HepG2 (cell line): ENCODE data around the gene PIK3CB. TPM values are rescaled to one million over a fixed set of nuclear protein-coding genes. Genes with fewer than 3 reads are reported as not detected.

Source experiments
- ATAC-seq: fragments of 200-7000 bp; cut with Tn5 transposase; 3 replicates; pipeline ENCODE4 v1.9.1; 2020; ENCODE audit warnings: mild to moderate bottlenecking, moderate library complexity
- BruUV-seq: library from RNA; stranded (reverse); fragments of 400-500 nt; replicated peaks from 2 replicates; lab custom pipeline; 2021; lab: Mats Ljungman, UMichigan
- CTCF ChIA-PET: fragments of 300-600 bp; formaldehyde crosslinking; extraction: SDS; loops from one replicate; lab custom pipeline; 2021; ENCODE audit warnings: low total read pairs, inconsistent platforms, low intra/inter-chr PET ratio; lab: Yijun Ruan, JAX
- POLR2A ChIA-PET: fragments of 350-600 bp; sonication (Branson Sonifier 250); formaldehyde crosslinking; loops from one replicate; lab custom pipeline; 2020; ENCODE audit warnings: antibody characterized with exemption, inconsistent platforms; lab: Yijun Ruan, JAX
- DNase-seq: peaks from one replicate; pipeline ENCODE4 v3.0.0-alpha.2; 2015; ENCODE audit warnings: low spot score
- FAIRE-seq: peaks from 3 replicates; lab custom pipeline; 2011; peaks lifted over from hg19 to GRCh38; lab: Jason Lieb, UNC
- H2AFZ ChIP-seq: one replicate; pipeline ENCODE4 v1.6.1; 2011; ENCODE audit warnings: low read length, inconsistent platforms
- H3K27ac ChIP-seq: fragments of 300-600 bp; 3 replicates; pipeline ENCODE4 v1.8.0; 2011; ENCODE audit warnings: mixed run types, mild to moderate bottlenecking, mixed read lengths, low read length, inconsistent platforms; ENCODE audit not compliant: insufficient read depth; ENCODE audit errors: extremely low read length
- H3K27me3 ChIP-seq, 2 experiments: fragments of 200-600 bp in 1 of 2; 2 replicates in 1 of 2; 3 replicates in 1 of 2; pipeline versions ENCODE4 v1.6.0 to v1.8.0; 2011; ENCODE audit warnings: low read length in 2 of 2, mild to moderate bottlenecking in 2 of 2, moderate library complexity in 2 of 2, inconsistent platforms in 1 of 2; ENCODE audit not compliant: insufficient read depth in 2 of 2, control insufficient read depth in 1 of 2
- H3K36me3 ChIP-seq, 2 experiments: fragments of 200-600 bp in 1 of 2; replicated peaks in 1 of 2; 2 replicates in 1 of 2; 3 replicates in 1 of 2; pipeline versions ENCODE4 v1.5.1 to v1.8.0; 2011; ENCODE audit warnings: low read length in 2 of 2, inconsistent platforms in 1 of 2; ENCODE audit not compliant: insufficient read depth in 2 of 2, control insufficient read depth in 1 of 2
- H3K4me1 ChIP-seq: 2 replicates; pipeline ENCODE4 v1.5.1; 2012; ENCODE audit warnings: low read length, inconsistent platforms; ENCODE audit not compliant: insufficient read depth
- H3K4me2 ChIP-seq: 2 replicates; pipeline ENCODE4 v1.6.0; 2011; ENCODE audit warnings: low read depth, low read length, inconsistent platforms
- H3K4me3 ChIP-seq, 3 experiments: fragments of 200-600 bp in 1 of 3; sonication (generic), shearing (Covaris generic) in 1 of 3; replicated peaks in 1 of 3; 2 replicates each; pipeline ENCODE4 v1.5.1; 2011 to 2016; ENCODE audit warnings: low read length in 3 of 3, inconsistent platforms in 2 of 3, low read depth in 2 of 3, mild to moderate bottlenecking in 2 of 3, control low read depth in 1 of 3, mixed read lengths in 1 of 3; ENCODE audit not compliant: insufficient read depth in 1 of 3
- H3K79me2 ChIP-seq: one replicate; pipeline ENCODE4 v1.6.1; 2011; ENCODE audit warnings: low read length, inconsistent platforms; ENCODE audit not compliant: insufficient read depth
- H3K9ac ChIP-seq: 2 replicates; pipeline ENCODE4 v1.6.0; 2011; ENCODE audit warnings: mild to moderate bottlenecking, low read depth, low read length, inconsistent platforms; ENCODE audit not compliant: insufficient read depth
- H3K9me3 ChIP-seq: 2 replicates; pipeline ENCODE4 v1.5.1; 2012; ENCODE audit warnings: mild to moderate bottlenecking, low read length
- H4K20me1 ChIP-seq: 2 replicates; pipeline ENCODE4 v1.6.0; 2011; ENCODE audit warnings: inconsistent platforms, mild to moderate bottlenecking, low read length, moderate library complexity; ENCODE audit not compliant: insufficient read depth
- CHCHD3 ChIP-seq: sonication (generic); formaldehyde crosslinking; IDR thresholded peaks from 2 replicates; pipeline ENCODE4 v1.8.0; 2022; ENCODE audit warnings: mild to moderate bottlenecking, missing genetic modification reagents, moderate library complexity
- HNF4G ChIP-seq, 2 experiments: sonication (generic) in 1 of 2; formaldehyde crosslinking in 1 of 2; IDR thresholded peaks; 2 replicates each; pipeline versions ENCODE4 v1.4.0 to v1.6.1; 2011 to 2020; ENCODE audit warnings: borderline replicate concordance in 2 of 2, low read depth in 2 of 2, mild to moderate bottlenecking in 2 of 2, low read length in 1 of 2, missing genetic modification reagents in 1 of 2, moderate library complexity in 1 of 2
- HOXA5 ChIP-seq: sonication (generic); formaldehyde crosslinking; IDR thresholded peaks from 2 replicates; pipeline ENCODE4 v1.4.0; 2020; ENCODE audit warnings: missing genetic modification reagents
- MIER2 ChIP-seq: IDR thresholded peaks from 2 replicates; pipeline ENCODE4 v1.6.1; 2016; ENCODE audit warnings: missing biosample characterization, missing genetic modification reagents
- RBAK ChIP-seq: sonication (generic); formaldehyde crosslinking; IDR thresholded peaks from 2 replicates; pipeline ENCODE4 v1.5.1; 2020; ENCODE audit warnings: mild to moderate bottlenecking, missing genetic modification reagents
- XBP1 ChIP-seq: sonication (generic); formaldehyde crosslinking; IDR thresholded peaks from 2 replicates; pipeline ENCODE4 v1.5.0; 2020; ENCODE audit warnings: missing genetic modification reagents
- YEATS2 ChIP-seq: sonication (generic); formaldehyde crosslinking; IDR thresholded peaks from 2 replicates; pipeline ENCODE4 v1.4.0; 2020; ENCODE audit warnings: missing genetic modification reagents, borderline replicate concordance
- ZNF292 ChIP-seq: sonication (generic); formaldehyde crosslinking; IDR thresholded peaks from 2 replicates; pipeline ENCODE4 v1.8.1; 2022; ENCODE audit warnings: mild to moderate bottlenecking, low read depth, missing genetic modification reagents, borderline replicate concordance
- ZNF563 ChIP-seq: sonication (generic); formaldehyde crosslinking; IDR thresholded peaks from 2 replicates; pipeline ENCODE4 v1.8.0; 2022; ENCODE audit warnings: mild to moderate bottlenecking, moderate library complexity, missing genetic modification reagents
- ZNF589 ChIP-seq: sonication (generic); formaldehyde crosslinking; conservative IDR thresholded peaks from 2 replicates; pipeline ENCODE4 v1.8.0; 2022; ENCODE audit warnings: mild to moderate bottlenecking, moderate library complexity, missing genetic modification reagents
- WGBS: methylation state at CpG from one replicate; pipeline ENCODE4 v1.1.6; 2017; ENCODE audit warnings: low lambda C conversion rate; 5-methylcytosine and 5-hydroxymethylcytosine counted together
- in situ Hi-C: cut with HindIII; loops from 2 replicates; pipeline ENCODE4 v1.10.0; 2017; ENCODE audit warnings: low pct_unique_long_range_greater_than_20kb; ENCODE audit not compliant: extremely low pct_ligation_motif_present
- intact Hi-C: fragments of 100-400 bp; cut with micrococcal nuclease; formaldehyde crosslinking; loops from one replicate; pipeline ENCODE4 v1.10.0; 2022; ENCODE audit not compliant: unreplicated experiment
- polyA plus RNA-seq, 8 experiments: library from polyadenylated mRNA; depleted of rRNA in 3 of 8; stranded (reverse) in 7 of 8; unstranded in 1 of 8; fragments of >200 nt; fragmentation: Illumina TruSeq in 4 of 8; extraction: Trizol in 4 of 8; gene quantifications; 2 replicates each; pipeline versions ENCODE4 v1.2.1 to v1.2.3, GENCODE V29; 2011 to 2016; ENCODE audit warnings: low read depth in 4 of 8, missing spikeins in 1 of 8, mixed read lengths in 1 of 8; ENCODE audit not compliant: insufficient read depth in 1 of 8
- total RNA-seq, 5 experiments: library from RNA; depleted of rRNA; stranded (reverse); fragments of >200 nt; fragmentation: Illumina TruSeq; extraction: Trizol; gene quantifications; 2 replicates each; pipeline ENCODE4 v1.2.3, GENCODE V29; 2016; ENCODE audit warnings: low read depth in 1 of 5
- TF ChIP-seq, protein P1 (sequence below): sonication (generic); formaldehyde crosslinking; IDR thresholded peaks from 2 replicates; pipeline ENCODE4 v1.5.1; 2020; ENCODE audit warnings: mild to moderate bottlenecking, missing genetic modification reagents, moderate library complexity
- TF ChIP-seq, protein P2 (sequence below), 2 experiments: IDR thresholded peaks; 2 replicates each; pipeline ENCODE4 v1.6.1; 2011 to 2012; ENCODE audit warnings: low read length in 2 of 2, borderline replicate concordance in 1 of 2, low read depth in 1 of 2, mild to moderate bottlenecking in 1 of 2, moderate library complexity in 1 of 2
- TF ChIP-seq, protein P3 (sequence below): sonication (generic); formaldehyde crosslinking; IDR thresholded peaks from 2 replicates; pipeline ENCODE4 v1.4.0; 2020; ENCODE audit warnings: missing genetic modification reagents

The PIK3CB gene
- total and polyA plus RNA-seq, 2 of the 13 experiments (the other 11 are each of a cell fraction or from before 2014, with no cell fraction given): 6.6 to 18.7 TPM

DNA sequence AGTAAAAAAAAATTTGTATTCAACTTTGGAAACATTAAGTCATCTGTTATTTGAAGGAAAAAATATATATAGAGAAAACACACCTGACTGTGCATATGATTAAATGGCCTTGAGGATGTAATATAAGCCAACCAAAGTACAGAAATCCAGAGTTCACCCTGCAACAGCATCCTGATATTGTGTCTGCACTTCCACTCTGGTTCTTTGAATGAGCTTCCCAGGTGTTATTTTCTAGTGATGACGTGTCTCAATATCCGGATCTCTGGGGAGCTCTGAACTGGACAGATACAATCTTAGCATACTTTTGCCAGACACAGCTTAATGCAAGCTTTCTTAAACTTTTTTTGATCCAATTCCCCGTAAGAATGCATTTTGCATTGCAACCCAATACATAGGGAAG is 19.5 kb upstream of the PIK3CB start (continued):
- TF ChIP-seq YEATS2 (no peak), ZNF589 (no peak)

DNA sequence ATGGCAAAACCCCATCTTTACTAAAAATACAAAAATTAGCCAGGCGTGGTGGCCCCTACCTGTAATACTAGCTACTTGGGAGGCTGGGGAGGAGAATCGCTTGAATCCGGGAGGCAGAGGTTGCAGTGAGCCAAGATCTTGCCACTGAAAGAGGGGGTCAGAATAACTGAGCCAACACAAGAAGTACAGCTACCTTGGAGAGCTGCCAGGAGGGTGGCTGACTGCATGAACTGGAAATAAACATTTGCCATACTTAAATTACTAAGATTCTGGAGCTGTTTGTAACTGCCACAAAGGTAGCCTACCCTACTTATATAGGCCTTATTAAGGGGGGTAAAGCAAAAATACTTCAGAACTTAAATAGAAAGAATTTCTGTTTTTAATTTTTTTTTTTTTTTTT is 15.4 kb upstream of the PIK3CB start:
- POLR2A ChIA-PET: interaction anchor here (0.7 to 3.4 kb wide), 2 partner anchors 11 to 17 kb away, joined by 3 to 45 read pairs; no protein-coding TSS in a partner anchor
- FAIRE-seq: no peak
- no peak for TF ChIP-seq ZNF563
- TF ChIP-seq HOXA5: no peak
- TF ChIP-seq, protein P1, sequence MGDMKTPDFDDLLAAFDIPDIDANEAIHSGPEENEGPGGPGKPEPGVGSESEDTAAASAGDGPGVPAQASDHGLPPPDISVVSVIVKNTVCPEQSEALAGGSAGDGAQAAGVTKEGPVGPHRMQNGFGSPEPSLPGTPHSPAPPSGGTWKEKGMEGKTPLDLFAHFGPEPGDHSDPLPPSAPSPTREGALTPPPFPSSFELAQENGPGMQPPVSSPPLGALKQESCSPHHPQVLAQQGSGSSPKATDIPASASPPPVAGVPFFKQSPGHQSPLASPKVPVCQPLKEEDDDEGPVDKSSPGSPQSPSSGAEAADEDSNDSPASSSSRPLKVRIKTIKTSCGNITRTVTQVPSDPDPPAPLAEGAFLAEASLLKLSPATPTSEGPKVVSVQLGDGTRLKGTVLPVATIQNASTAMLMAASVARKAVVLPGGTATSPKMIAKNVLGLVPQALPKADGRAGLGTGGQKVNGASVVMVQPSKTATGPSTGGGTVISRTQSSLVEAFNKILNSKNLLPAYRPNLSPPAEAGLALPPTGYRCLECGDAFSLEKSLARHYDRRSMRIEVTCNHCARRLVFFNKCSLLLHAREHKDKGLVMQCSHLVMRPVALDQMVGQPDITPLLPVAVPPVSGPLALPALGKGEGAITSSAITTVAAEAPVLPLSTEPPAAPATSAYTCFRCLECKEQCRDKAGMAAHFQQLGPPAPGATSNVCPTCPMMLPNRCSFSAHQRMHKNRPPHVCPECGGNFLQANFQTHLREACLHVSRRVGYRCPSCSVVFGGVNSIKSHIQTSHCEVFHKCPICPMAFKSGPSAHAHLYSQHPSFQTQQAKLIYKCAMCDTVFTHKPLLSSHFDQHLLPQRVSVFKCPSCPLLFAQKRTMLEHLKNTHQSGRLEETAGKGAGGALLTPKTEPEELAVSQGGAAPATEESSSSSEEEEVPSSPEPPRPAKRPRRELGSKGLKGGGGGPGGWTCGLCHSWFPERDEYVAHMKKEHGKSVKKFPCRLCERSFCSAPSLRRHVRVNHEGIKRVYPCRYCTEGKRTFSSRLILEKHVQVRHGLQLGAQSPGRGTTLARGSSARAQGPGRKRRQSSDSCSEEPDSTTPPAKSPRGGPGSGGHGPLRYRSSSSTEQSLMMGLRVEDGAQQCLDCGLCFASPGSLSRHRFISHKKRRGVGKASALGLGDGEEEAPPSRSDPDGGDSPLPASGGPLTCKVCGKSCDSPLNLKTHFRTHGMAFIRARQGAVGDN (CRISPR knock-in tag): 0 out of 2 replicates have a peak, but pooled peaks have one; percentile 11
- no peak for TF ChIP-seq HNF4G (IDR thresholded peaks at IDR 0.05; ENCODE audit: borderline replicate concordance, low read depth, low read length)
- TF ChIP-seq HNF4G (CRISPR knock-in tag; IDR thresholded peaks at IDR 0.05; ENCODE audit: borderline replicate concordance, low read depth): no peak
- no peak for TF ChIP-seq RBAK (CRISPR knock-in tag)
- no peak for TF ChIP-seq XBP1 (CRISPR knock-in tag)
- TF ChIP-seq CHCHD3: no peak
- TF ChIP-seq, protein P2, sequence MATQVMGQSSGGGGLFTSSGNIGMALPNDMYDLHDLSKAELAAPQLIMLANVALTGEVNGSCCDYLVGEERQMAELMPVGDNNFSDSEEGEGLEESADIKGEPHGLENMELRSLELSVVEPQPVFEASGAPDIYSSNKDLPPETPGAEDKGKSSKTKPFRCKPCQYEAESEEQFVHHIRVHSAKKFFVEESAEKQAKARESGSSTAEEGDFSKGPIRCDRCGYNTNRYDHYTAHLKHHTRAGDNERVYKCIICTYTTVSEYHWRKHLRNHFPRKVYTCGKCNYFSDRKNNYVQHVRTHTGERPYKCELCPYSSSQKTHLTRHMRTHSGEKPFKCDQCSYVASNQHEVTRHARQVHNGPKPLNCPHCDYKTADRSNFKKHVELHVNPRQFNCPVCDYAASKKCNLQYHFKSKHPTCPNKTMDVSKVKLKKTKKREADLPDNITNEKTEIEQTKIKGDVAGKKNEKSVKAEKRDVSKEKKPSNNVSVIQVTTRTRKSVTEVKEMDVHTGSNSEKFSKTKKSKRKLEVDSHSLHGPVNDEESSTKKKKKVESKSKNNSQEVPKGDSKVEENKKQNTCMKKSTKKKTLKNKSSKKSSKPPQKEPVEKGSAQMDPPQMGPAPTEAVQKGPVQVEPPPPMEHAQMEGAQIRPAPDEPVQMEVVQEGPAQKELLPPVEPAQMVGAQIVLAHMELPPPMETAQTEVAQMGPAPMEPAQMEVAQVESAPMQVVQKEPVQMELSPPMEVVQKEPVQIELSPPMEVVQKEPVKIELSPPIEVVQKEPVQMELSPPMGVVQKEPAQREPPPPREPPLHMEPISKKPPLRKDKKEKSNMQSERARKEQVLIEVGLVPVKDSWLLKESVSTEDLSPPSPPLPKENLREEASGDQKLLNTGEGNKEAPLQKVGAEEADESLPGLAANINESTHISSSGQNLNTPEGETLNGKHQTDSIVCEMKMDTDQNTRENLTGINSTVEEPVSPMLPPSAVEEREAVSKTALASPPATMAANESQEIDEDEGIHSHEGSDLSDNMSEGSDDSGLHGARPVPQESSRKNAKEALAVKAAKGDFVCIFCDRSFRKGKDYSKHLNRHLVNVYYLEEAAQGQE (IDR thresholded peaks at IDR 0.05; ENCODE audit: borderline replicate concordance in 1 of 2, low read depth in 1 of 2, low read length in 2 of 2): peak; percentile 7 to 87
- TF ChIP-seq, protein P3, sequence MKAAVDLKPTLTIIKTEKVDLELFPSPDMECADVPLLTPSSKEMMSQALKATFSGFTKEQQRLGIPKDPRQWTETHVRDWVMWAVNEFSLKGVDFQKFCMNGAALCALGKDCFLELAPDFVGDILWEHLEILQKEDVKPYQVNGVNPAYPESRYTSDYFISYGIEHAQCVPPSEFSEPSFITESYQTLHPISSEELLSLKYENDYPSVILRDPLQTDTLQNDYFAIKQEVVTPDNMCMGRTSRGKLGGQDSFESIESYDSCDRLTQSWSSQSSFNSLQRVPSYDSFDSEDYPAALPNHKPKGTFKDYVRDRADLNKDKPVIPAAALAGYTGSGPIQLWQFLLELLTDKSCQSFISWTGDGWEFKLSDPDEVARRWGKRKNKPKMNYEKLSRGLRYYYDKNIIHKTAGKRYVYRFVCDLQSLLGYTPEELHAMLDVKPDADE (CRISPR knock-in tag): no peak
- no peak for TF ChIP-seq ZNF292 (CRISPR knock-in tag)
- TF ChIP-seq MIER2 (CRISPR knock-in tag): 0 out of 2 replicates have a peak, but pooled peaks have one; percentile 28

More for the DNA sequence above, 15.4 kb upstream of the PIK3CB start:
- intact Hi-C loops: no loop called here
- no peaks in the 10 kb centered on the region for H4K20me1 ChIP-seq
- H3K27ac ChIP-seq: peak overlapping the region; percentile 78
- WGBS: 76% methylated on average over 3 of the region's 3 CpGs
- no peak overlapping the region for H3K9ac ChIP-seq
- no peaks in the 10 kb centered on the region for H3K79me2 ChIP-seq
- H3K27me3 ChIP-seq: no peaks in the 10 kb centered on the region
- H2AFZ ChIP-seq: no peak overlapping the region
- ATAC-seq (no peak), DNase-seq (no peak)
- H3K4me3 ChIP-seq: no peak overlapping the region
- no peak overlapping the region for H3K4me2 ChIP-seq
- in situ Hi-C loops: no loop called here
- H3K9me3 ChIP-seq: no peaks in the 10 kb centered on the region
- peaks cover 65% of the 10 kb centered on the region for H3K4me1 ChIP-seq
- BruUV-seq: no TSS peak
- H3K36me3 ChIP-seq: no peaks in the 10 kb centered on the region
- CTCF ChIA-PET: no interaction called here
